ENCODE measurements around the gene FEZ2.

FEZ2 gene

DNA sequence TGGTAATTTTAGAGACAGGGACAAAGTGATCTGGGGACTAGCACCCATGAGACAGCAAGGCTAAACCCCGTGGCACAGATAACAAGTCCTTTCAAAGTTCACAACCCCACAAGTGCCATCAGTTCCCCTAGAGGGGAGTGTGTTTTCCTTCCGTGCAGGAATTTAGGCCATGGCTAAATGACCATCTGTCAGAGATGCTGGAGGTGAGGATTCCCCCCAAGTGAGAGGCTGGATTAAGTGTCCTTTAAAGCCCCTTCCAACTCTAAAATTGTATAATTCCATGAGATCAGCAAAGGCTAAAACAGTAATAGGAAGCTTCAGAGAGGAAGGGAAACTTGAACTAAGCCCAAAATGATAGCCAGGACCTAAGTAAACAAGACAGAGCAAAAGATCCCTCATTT lies 8.7 kb downstream of the FEZ2 start (continued):
- no peak for TF ChIP-seq ZNF565 (CRISPR knock-in tag; conservative IDR thresholded peaks at IDR 0.05; ENCODE audit: low read depth)
- no peak for TF ChIP-seq ZC3H10 (CRISPR knock-in tag; IDR thresholded peaks at IDR 0.05)
- TF ChIP-seq RARB (CRISPR knock-in tag; IDR thresholded peaks at IDR 0.05), result no peak
- TF ChIP-seq CSDC2 (CRISPR knock-in tag; IDR thresholded peaks at IDR 0.05), result no peak
- TF ChIP-seq, protein P1, sequence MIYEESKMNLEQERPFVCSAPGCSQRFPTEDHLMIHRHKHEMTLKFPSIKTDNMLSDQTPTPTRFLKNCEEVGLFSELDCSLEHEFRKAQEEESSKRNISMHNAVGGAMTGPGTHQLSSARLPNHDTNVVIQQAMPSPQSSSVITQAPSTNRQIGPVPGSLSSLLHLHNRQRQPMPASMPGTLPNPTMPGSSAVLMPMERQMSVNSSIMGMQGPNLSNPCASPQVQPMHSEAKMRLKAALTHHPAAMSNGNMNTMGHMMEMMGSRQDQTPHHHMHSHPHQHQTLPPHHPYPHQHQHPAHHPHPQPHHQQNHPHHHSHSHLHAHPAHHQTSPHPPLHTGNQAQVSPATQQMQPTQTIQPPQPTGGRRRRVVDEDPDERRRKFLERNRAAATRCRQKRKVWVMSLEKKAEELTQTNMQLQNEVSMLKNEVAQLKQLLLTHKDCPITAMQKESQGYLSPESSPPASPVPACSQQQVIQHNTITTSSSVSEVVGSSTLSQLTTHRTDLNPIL (CRISPR knock-in tag; IDR thresholded peaks at IDR 0.05; ENCODE audit: low read depth), result no peak
- TF ChIP-seq GLIS3 (CRISPR knock-in tag; IDR thresholded peaks at IDR 0.05), result no peak
- no peak for TF ChIP-seq SNAI2 (CRISPR knock-in tag; IDR thresholded peaks at IDR 0.05)
- no peak for TF ChIP-seq TCF4 (CRISPR knock-in tag; IDR thresholded peaks at IDR 0.05; ENCODE audit: borderline replicate concordance)

DNA sequence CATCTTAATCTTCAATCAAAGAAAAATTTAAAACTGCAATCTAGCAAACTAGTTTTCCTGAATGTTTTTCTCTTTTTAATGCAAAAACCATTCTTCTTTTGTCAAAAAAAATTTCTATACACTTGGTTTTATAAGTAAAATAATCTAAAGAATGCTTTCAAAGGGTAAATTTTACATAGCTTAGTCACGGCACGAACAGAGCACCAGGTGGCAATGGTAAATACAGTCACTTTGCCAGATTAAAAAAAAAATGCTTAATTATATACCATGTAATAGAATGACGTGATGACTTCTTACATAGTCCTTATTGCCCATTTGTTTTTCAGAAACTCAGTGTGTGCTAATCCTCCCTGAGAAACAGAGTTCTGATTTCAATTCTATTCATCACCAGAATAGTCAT lies 10.4 kb downstream of the FEZ2 start:
- TF ChIP-seq, protein P2, sequence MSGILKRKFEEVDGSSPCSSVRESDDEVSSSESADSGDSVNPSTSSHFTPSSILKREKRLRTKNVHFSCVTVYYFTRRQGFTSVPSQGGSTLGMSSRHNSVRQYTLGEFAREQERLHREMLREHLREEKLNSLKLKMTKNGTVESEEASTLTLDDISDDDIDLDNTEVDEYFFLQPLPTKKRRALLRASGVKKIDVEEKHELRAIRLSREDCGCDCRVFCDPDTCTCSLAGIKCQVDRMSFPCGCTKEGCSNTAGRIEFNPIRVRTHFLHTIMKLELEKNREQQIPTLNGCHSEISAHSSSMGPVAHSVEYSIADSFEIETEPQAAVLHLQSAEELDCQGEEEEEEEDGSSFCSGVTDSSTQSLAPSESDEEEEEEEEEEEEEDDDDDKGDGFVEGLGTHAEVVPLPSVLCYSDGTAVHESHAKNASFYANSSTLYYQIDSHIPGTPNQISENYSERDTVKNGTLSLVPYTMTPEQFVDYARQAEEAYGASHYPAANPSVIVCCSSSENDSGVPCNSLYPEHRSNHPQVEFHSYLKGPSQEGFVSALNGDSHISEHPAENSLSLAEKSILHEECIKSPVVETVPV (CRISPR knock-in tag; IDR thresholded peaks at IDR 0.05), result no peak
- TF ChIP-seq OSR1 (CRISPR knock-in tag; IDR thresholded peaks at IDR 0.05), result no peak
- no peak for TF ChIP-seq CSDC2 (CRISPR knock-in tag; IDR thresholded peaks at IDR 0.05)
- TF ChIP-seq, protein P1 (CRISPR knock-in tag; IDR thresholded peaks at IDR 0.05; ENCODE audit: low read depth), result no peak
- no peak for TF ChIP-seq PPARA (CRISPR knock-in tag; IDR thresholded peaks at IDR 0.05; ENCODE audit: borderline replicate concordance)
- no peak for TF ChIP-seq ESRRG (CRISPR knock-in tag; IDR thresholded peaks at IDR 0.05)
- TF ChIP-seq GLIS3 (CRISPR knock-in tag; IDR thresholded peaks at IDR 0.05), result no peak
- no peak for TF ChIP-seq ZNF70 (CRISPR knock-in tag; IDR thresholded peaks at IDR 0.05)
- TF ChIP-seq, protein P3, sequence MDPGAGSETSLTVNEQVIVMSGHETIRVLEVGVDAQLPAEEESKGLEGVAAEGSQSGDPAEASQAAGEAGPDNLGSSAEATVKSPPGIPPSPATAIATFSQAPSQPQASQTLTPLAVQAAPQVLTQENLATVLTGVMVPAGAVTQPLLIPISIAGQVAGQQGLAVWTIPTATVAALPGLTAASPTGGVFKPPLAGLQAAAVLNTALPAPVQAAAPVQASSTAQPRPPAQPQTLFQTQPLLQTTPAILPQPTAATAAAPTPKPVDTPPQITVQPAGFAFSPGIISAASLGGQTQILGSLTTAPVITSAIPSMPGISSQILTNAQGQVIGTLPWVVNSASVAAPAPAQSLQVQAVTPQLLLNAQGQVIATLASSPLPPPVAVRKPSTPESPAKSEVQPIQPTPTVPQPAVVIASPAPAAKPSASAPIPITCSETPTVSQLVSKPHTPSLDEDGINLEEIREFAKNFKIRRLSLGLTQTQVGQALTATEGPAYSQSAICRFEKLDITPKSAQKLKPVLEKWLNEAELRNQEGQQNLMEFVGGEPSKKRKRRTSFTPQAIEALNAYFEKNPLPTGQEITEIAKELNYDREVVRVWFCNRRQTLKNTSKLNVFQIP (CRISPR knock-in tag; IDR thresholded peaks at IDR 0.05; ENCODE audit: borderline replicate concordance, low read depth), result no peak
- no peak for TF ChIP-seq ARNTL (CRISPR knock-in tag; IDR thresholded peaks at IDR 0.05; ENCODE audit: borderline replicate concordance, low read depth)
- TF ChIP-seq ZFP30 (CRISPR knock-in tag; IDR thresholded peaks at IDR 0.05), result no peak
- TF ChIP-seq ISL1 (CRISPR knock-in tag; IDR thresholded peaks at IDR 0.05), result no peak
- TF ChIP-seq RARB (CRISPR knock-in tag; IDR thresholded peaks at IDR 0.05), result no peak
- TF ChIP-seq, protein P4, sequence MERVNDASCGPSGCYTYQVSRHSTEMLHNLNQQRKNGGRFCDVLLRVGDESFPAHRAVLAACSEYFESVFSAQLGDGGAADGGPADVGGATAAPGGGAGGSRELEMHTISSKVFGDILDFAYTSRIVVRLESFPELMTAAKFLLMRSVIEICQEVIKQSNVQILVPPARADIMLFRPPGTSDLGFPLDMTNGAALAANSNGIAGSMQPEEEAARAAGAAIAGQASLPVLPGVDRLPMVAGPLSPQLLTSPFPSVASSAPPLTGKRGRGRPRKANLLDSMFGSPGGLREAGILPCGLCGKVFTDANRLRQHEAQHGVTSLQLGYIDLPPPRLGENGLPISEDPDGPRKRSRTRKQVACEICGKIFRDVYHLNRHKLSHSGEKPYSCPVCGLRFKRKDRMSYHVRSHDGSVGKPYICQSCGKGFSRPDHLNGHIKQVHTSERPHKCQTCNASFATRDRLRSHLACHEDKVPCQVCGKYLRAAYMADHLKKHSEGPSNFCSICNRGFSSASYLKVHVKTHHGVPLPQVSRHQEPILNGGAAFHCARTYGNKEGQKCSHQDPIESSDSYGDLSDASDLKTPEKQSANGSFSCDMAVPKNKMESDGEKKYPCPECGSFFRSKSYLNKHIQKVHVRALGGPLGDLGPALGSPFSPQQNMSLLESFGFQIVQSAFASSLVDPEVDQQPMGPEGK (CRISPR knock-in tag; IDR thresholded peaks at IDR 0.05; ENCODE audit: borderline replicate concordance), result no peak
- TF ChIP-seq ZFP3 (CRISPR knock-in tag; IDR thresholded peaks at IDR 0.05), result no peak
- no peak for TF ChIP-seq BACH2 (CRISPR knock-in tag; IDR thresholded peaks at IDR 0.05; ENCODE audit: borderline replicate concordance)
- TF ChIP-seq, protein P5, sequence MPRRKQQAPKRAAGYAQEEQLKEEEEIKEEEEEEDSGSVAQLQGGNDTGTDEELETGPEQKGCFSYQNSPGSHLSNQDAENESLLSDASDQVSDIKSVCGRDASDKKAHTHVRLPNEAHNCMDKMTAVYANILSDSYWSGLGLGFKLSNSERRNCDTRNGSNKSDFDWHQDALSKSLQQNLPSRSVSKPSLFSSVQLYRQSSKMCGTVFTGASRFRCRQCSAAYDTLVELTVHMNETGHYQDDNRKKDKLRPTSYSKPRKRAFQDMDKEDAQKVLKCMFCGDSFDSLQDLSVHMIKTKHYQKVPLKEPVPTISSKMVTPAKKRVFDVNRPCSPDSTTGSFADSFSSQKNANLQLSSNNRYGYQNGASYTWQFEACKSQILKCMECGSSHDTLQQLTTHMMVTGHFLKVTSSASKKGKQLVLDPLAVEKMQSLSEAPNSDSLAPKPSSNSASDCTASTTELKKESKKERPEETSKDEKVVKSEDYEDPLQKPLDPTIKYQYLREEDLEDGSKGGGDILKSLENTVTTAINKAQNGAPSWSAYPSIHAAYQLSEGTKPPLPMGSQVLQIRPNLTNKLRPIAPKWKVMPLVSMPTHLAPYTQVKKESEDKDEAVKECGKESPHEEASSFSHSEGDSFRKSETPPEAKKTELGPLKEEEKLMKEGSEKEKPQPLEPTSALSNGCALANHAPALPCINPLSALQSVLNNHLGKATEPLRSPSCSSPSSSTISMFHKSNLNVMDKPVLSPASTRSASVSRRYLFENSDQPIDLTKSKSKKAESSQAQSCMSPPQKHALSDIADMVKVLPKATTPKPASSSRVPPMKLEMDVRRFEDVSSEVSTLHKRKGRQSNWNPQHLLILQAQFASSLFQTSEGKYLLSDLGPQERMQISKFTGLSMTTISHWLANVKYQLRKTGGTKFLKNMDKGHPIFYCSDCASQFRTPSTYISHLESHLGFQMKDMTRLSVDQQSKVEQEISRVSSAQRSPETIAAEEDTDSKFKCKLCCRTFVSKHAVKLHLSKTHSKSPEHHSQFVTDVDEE (CRISPR knock-in tag; IDR thresholded peaks at IDR 0.05), result no peak
- TF ChIP-seq SNAI2 (CRISPR knock-in tag; IDR thresholded peaks at IDR 0.05), result no peak
- peak; percentile 46 for ATAC-seq
